ENCODE results near the gene EIF2B2. TPM values are rescaled to one million over a fixed set of nuclear protein-coding genes. Genes with fewer than 3 reads are reported as not detected.

EIF2B2 gene
- total RNA-seq, 1 experiment from 2014 or later: 50.5 TPM

DNA sequence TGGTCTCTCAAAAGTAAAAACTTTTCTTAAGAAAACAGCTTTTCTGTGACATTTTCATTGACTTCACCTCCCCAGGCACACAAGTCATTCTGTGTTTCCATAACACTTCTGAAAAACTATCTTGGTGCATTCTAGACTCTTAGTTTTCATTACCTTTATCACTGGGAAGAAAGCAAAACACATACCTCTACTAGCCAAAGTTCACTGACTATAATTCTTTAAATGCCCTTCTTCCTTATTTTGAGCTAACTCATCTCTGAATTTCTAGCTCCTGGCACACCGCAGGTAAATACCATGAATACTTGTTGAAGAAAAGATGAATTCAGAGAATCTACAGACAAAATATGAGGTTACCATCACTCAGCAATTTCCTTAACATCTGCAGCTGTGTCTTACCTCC lies 27.4 kb downstream of the EIF2B2 start:
- no peak overlapping the region for H3K27ac Mint-ChIP-seq
- POLR2A ChIA-PET: no interaction called here
- no peak overlapping the region for H3K4me3 Mint-ChIP-seq
- H3K9me3 Mint-ChIP-seq: no peaks in the 10 kb centered on the region
- ATAC-seq: no peak
- no peak for DNase-seq (ENCODE audit: low spot score)
- CTCF ChIA-PET: interaction anchor here (1.3 kb wide), 1 partner anchor 85 kb away, joined by 4 read pairs; no protein-coding TSS in a partner anchor
- TF ChIP-seq ESRRA (CRISPR knock-in tag; IDR thresholded peaks at IDR 0.05; ENCODE audit: borderline replicate concordance) (no peak), MAX (CRISPR knock-in tag; IDR thresholded peaks at IDR 0.05) (no peak), OVOL2 (CRISPR knock-in tag; IDR thresholded peaks at IDR 0.05; ENCODE audit: borderline replicate concordance) (no peak), ZNF219 (CRISPR knock-in tag; IDR thresholded peaks at IDR 0.05; ENCODE audit: borderline replicate concordance) (no peak), ZNF396 (CRISPR knock-in tag; IDR thresholded peaks at IDR 0.05; ENCODE audit: borderline replicate concordance) (no peak), HMGA2 (CRISPR knock-in tag; IDR thresholded peaks at IDR 0.05) (no peak), ZNF425 (CRISPR knock-in tag; conservative IDR thresholded peaks at IDR 0.05) (no peak)
- H3K36me3 Mint-ChIP-seq: peaks cover 13% of the 10 kb centered on the region
- H3K4me1 Mint-ChIP-seq: no peaks in the 10 kb centered on the region
- H3K27me3 Mint-ChIP-seq (ENCODE audit: low read depth): no peaks in the 10 kb centered on the region

GRCh38 chr14:75032939-75033338 lies 30.2 kb downstream of the EIF2B2 start:
- ChIA-PET POLR2A (interaction anchor here (0.6 kb wide), 1 partner anchor 163 kb away, joined by 4 read pairs; no protein-coding TSS in a partner anchor), CTCF (interaction anchor here (1.2 kb wide), 1 partner anchor 88 kb away, joined by 3 read pairs; no protein-coding TSS in a partner anchor)
- DNase-seq (ENCODE audit: low spot score) (no peak), ATAC-seq (no peak)
- Mint-ChIP-seq H3K4me3 (no peak overlapping the region), H3K27ac (no peak overlapping the region), H3K36me3 (peaks cover 21% of the 10 kb centered on the region), H3K4me1 (no peaks in the 10 kb centered on the region), H3K27me3 (ENCODE audit: low read depth) (no peaks in the 10 kb centered on the region), H3K9me3 (no peaks in the 10 kb centered on the region)
- TF ChIP-seq CREM (CRISPR knock-in tag; IDR thresholded peaks at IDR 0.05) (no peak), ZNF219 (CRISPR knock-in tag; IDR thresholded peaks at IDR 0.05; ENCODE audit: borderline replicate concordance) (no peak), SP1 (CRISPR knock-in tag; conservative IDR thresholded peaks at IDR 0.05) (no peak), ZNF317 (CRISPR knock-in tag; IDR thresholded peaks at IDR 0.05; ENCODE audit: borderline replicate concordance, low read depth) (no peak), SMAD4 (CRISPR knock-in tag; IDR thresholded peaks at IDR 0.05) (no peak), ATF1 (CRISPR knock-in tag; IDR thresholded peaks at IDR 0.05) (no peak), STAT6 (CRISPR knock-in tag; conservative IDR thresholded peaks at IDR 0.05; ENCODE audit: low read depth) (no peak), NR3C1 (CRISPR knock-in tag; conservative IDR thresholded peaks at IDR 0.05; ENCODE audit: low read depth) (no peak), MAX (CRISPR knock-in tag; IDR thresholded peaks at IDR 0.05) (no peak), ZNF425 (CRISPR knock-in tag; conservative IDR thresholded peaks at IDR 0.05) (no peak), SMAD3 (CRISPR knock-in tag; IDR thresholded peaks at IDR 0.05; ENCODE audit: borderline replicate concordance) (no peak), E2F4 (CRISPR knock-in tag; IDR thresholded peaks at IDR 0.05; ENCODE audit: borderline replicate concordance, low read depth) (no peak), ERG (CRISPR knock-in tag; IDR thresholded peaks at IDR 0.05) (no peak), NFATC4 (CRISPR knock-in tag; IDR thresholded peaks at IDR 0.05) (no peak), ESRRA (CRISPR knock-in tag; IDR thresholded peaks at IDR 0.05; ENCODE audit: borderline replicate concordance) (no peak)
- TF ChIP-seq, protein P1, sequence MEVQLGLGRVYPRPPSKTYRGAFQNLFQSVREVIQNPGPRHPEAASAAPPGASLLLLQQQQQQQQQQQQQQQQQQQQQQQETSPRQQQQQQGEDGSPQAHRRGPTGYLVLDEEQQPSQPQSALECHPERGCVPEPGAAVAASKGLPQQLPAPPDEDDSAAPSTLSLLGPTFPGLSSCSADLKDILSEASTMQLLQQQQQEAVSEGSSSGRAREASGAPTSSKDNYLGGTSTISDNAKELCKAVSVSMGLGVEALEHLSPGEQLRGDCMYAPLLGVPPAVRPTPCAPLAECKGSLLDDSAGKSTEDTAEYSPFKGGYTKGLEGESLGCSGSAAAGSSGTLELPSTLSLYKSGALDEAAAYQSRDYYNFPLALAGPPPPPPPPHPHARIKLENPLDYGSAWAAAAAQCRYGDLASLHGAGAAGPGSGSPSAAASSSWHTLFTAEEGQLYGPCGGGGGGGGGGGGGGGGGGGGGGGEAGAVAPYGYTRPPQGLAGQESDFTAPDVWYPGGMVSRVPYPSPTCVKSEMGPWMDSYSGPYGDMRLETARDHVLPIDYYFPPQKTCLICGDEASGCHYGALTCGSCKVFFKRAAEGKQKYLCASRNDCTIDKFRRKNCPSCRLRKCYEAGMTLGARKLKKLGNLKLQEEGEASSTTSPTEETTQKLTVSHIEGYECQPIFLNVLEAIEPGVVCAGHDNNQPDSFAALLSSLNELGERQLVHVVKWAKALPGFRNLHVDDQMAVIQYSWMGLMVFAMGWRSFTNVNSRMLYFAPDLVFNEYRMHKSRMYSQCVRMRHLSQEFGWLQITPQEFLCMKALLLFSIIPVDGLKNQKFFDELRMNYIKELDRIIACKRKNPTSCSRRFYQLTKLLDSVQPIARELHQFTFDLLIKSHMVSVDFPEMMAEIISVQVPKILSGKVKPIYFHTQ (CRISPR knock-in tag; IDR thresholded peaks at IDR 0.05): no peak
- TF ChIP-seq, protein P2, sequence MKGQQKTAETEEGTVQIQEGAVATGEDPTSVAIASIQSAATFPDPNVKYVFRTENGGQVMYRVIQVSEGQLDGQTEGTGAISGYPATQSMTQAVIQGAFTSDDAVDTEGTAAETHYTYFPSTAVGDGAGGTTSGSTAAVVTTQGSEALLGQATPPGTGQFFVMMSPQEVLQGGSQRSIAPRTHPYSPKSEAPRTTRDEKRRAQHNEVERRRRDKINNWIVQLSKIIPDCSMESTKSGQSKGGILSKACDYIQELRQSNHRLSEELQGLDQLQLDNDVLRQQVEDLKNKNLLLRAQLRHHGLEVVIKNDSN (CRISPR knock-in tag; IDR thresholded peaks at IDR 0.05): no peak

Measured in WTC11 (cell line).